ENCODE results near the gene TMEM270.
"Not testable (repeated sequence)": the region's sequence is repeated elsewhere in the genome, so short reads cannot be mapped to it uniquely, and the experiment has no call there.

Gene TMEM270

DNA sequence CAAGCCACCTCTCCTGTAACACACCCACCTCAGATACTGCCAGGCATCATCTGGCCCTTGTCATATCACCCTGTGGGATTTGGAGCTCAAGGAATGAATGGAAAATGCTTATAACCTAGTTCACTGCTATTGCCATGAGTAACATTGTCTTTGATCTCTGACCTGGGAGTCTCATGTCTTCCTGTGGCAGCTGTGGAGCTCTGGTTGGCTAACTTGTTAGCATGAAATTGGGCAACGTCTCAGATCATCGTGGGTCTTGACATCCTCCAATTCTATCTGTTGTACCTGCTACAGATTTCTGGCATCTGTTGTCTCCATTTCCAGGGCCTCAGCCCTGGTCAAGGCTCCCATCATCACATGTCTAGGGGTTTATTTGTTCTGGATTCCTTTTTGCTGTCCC lies 2.2 kb upstream of the TMEM270 start:
- DNase-seq (ENCODE audit: low spot score), result no peak

DNA sequence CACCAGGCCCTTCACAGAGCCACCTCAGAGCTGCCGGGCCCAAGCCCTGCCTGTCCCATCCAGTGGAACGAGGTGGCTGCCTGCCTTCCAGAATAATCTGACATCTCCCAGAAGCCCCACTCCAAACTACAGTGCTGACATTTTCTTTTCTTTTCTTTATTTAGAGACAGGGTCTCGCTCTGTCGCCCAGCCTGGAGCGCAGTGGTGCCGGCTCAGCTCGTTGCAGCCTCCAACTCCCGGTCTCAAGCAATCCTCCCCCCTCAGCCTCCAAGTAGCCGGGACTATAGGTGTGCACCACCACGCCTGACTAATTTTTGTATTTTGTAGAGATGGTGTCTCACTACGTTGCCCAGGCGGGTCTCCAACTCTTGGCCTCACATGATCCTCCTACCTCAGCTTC lies 346 bp downstream of the TMEM270 start:
- DNase-seq (ENCODE audit: low spot score), result no peak

DNA sequence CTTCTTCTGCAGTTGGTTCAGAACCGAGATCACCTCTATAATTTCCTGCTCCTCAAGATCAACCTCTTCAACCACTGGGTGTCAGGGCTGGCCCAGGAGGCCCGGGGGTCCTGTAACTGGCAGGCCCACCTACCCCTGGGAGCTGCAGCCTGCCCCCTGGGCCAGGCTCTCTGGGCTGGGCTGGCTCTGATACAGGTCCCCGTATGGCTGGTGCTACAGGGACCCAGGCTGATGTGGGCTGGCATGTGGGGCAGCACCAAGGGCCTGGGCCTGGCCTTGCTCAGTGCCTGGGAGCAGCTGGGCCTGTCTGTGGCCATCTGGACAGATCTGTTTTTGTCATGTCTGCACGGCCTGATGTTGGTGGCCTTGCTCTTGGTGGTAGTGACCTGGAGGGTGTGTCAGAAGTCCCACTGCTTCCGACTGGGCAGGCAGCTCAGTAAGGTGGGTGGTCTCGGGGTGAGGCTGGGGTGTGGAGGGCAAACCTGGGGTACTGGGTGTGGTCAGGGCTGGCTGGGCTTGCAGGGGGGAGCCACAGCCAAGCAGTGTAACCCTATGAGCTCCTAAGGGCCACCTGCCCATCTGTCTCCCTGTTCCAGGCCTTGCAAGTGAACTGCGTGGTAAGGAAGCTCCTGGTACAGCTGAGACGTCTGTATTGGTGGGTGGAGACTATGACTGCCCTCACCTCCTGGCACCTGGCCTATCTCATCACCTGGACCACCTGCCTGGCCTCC lies 4.2 kb downstream of the TMEM270 start:
- no peak for DNase-seq (ENCODE audit: low spot score)

DNA sequence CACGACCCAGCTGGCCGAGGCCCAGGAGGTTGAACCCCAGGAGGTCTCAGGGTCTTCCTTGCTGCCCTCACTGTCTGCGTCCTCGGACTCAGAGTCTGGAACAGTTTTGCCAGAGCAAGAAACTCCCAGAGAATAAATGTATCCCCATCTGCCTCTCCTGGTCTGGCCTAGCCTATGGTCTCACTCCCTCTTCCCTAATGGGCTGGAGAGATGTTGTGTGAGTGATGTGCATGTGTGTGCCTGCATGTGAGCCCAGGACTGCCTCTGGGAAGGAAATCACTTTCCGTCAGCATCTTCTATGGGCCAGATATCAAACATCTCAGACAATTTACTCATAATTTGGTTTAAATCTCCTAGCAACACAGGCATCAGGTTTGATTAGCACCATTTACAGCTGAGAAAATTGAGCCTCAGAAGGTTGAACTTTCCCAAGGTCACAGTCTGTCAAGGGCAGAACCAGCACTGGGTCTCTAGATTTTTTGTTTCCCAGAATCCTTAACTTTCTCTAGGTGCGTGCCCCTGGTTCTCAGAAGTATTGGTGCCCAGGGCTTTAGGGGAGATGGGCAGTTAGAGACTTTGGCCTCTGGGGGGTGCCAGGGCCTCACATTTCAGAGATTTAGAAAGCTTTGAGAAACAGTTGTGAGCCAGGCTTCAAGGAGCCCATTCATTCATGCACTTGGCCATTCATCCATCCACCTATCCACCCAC lies 4.9 kb downstream of the TMEM270 start:
- DNase-seq (ENCODE audit: low spot score), result no peak

DNA sequence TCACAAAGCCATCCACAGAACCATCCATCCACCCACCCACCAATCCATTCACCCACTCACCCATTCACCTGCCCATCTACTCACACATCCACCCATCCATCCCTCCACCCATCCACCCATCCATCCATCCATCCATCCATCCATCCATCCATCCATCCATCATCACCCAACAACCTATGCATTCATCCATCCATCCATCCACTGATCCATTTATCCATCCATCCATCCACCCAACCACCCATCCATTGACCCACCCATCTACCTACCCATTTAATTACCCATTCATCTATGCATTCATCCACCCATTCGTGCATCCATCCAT lies 5.4 kb downstream of the TMEM270 start:
- DNase-seq (ENCODE audit: low spot score), result no peak

DNA sequence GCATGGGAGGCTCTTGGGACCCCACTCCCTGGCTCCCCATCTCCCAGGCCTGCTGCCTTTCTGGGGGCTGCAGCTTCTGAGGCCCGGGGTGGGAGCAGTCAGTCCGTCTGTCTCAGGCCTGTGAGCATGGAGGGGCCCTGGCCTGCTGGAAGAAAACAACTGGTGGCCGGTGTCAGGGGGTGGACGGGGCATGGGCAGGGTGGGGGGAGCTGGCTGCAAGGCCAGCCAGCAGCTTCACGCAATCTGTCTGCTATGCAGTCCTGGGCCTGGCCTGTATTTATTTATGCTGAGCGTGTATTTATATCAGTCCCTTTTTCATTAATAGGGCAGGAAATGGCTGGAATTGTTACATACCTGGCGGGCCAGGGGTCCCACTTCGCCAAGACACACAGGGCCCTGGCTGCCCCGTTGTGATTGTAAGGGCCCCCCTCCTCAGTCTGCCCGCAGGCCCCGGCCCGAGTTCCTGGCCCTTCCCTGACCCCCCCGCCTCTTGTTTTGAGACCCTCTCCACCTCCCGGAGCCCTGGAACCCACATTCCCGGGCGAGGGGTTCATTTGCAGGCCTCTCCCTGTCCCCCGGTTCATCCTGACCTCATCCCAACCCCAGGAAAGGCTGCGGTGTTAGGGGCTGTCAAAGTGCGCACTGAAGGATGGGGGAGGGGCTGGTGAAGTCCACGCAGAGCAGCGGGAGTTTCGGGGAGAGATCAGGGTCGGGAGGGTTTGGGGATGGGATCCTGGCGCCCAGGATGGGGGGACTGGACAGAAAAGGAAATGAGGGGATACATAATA lies 8.2 kb downstream of the TMEM270 start:
- no peak for DNase-seq (ENCODE audit: low spot score)

DNA sequence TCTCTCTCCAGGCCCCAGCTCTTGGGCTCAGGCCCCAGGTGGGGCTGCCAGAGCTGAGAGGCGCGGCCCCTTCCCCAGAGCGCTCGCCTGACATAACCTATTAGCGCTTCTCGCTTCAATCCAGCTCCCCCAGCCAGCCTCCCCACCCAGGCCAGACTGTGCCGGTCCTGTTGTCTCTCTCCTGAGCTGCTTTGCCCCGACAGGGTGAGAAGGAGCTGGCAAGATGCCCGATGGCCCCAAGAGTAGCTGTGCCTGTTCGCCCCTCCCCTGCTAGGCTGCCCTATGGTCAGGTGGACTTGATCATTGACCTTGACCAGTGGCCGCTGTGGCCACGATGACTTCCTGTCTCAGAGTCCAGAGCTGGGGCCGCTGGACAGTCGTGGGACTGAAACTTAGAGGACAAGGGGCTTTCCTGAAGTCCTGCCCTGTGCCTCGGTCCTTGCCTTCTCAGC lies 9.1 kb downstream of the TMEM270 start:
- no peak for DNase-seq (ENCODE audit: low spot score)

DNA sequence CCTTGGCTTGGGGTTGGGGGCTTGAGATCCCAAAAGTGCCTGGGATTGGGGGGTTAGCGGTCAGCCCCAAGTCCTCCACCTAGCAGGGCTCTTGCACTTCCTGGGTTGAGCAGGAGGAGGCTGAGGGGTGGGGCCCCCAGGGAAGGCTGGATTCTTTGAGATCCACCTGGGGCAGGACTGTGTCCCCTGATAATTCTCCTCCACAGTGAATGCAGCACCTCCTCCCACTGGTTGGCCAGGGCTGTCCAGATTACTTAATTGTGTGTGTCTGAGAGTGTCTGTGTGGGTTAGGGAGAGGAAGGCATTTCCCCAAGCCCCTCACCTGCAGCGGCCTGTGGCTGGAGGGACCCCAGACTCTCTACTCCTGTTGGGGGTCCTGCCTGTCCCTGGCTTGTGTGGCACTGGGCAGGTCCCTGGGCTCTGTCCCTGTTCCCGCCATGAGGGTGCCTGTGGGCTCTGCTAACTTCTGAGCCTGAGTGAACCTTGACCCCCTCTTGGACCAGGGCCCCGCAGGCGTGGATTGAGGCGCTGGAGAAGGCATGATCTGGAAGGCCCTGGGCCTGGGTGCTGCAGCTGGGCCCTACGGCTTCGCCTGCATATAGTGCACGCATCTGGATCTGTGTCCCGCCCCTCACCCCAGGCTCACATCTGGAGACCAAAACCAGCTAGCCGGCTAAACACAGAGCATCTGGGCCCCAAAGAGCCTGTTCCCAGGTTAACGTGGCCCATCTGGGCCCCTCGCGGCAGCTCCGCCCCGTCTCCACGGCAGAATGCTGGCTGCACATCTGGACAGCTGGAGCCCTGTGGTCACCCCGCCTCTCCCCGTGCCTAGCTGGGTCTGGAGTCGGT lies 10.4 kb downstream of the TMEM270 start:
- DNase-seq (ENCODE audit: low spot score), result no peak

DNA sequence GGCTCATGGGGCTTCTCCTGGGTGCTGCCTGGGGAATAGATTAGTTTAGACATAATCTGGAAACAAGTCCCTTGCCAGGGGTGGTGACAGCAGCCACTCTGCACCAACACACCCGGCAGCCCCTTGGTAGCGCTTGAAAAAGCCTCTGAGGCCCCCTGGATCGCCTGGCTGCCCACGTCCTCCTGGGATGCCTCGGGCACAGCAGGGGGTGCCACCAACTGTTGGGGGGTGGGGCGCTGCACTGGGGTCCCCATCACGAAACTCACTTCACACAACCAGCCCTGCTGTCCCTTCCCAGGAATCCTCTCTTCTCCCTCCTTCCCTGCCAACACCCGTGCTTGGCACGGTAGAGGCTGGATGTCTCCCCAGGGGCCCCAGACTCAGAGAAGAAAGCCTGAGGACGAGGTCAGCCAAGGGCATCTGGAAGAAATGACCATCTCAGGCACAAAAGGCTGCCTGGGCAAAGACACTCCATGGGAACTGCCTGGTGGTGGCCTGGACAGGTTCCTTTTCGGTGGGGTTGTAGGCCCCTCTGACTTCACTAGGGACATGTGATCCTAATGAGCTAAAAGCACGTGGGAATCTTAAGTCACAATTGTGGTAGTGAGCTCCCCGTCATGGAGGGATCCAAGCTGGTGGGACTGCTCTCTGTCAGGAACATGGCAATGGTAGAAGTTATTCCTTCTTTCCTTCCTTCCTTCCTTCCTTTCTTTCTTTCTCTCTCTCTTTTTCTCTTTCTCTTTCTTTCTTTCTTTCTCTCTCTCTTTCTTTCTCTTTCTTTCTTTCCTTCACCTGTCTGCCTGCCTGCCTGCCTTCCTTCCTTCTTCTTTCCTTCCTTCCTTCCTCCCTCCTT lies 11.3 kb downstream of the TMEM270 start:
- DNase-seq (ENCODE audit: low spot score), result no peak

DNA sequence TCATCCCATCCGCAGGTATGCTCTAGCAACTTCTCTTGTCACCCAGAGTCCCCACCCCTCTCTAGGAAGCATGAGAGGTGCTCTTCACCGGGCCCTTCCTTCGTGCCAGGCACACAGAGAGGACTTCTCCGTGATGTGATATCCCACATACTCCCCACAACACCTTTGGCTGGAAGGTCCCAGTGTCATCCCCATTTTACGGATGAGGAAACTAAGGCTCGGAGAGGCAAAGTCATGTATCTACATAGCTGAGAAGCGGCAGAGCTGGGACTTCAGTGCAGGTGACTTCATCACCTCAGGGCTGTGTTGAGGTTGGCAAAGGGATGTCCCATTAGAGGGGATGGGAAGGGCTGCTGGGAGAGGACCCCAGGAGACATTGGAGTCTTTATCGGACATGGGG lies 15.4 kb downstream of the TMEM270 start:
- no peak for DNase-seq (ENCODE audit: low spot score)

DNA sequence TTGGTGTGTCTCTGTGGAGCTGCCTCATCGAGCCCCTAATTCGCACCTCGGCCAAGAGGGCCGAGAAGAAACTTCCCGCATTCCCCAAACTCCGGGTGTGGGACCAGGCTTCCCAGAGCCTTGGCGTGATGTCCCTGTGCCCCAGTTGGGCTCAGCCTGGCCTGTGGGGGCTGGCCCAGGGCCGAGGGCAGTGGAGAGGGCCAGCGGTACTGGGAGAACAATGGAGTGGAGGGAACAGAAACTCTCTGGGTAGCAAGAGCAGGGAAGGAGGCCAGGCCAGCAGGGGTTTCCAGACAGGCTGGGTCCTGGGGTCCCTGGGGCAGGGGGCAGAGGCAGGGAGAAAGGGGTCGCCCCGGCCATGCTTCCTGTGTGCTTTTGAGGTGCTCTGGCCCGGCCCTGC lies 16.0 kb downstream of the TMEM270 start:
- no peak for DNase-seq (ENCODE audit: low spot score)

DNA sequence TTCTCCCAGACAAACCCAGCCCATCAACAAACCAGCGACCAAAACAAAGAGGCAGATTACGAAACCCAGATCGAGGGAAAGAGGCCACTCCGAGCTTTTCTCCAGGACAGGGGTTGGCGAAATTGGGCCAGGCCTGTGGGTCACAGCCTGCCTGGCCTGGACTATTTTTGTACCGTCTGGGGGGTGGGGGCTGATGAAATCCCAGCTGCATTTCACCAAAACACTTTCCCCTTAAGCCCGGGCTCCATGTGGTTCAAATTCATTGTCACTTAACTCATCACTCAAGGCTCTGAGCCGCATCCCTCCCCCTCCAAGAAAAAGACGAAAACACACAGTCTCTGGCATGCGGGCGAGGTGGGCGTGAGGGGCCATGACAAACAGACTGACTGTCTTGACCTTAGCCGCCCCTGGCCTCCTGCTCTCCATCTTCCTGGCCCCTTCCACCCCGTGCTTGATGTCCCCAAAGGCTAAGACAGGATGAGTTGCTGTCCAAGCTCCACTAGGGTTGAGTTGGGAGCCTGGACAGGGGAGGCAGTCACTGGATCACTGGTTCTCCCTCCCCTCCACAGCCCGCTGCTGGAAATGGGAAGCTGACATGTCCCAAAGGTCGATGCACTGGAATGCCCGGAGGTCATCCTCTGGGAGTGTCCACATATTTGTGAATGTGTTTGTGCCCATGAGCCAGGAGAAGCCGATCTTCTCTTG lies 19.2 kb downstream of the TMEM270 start:
- no peak for DNase-seq (ENCODE audit: low spot score)

DNA sequence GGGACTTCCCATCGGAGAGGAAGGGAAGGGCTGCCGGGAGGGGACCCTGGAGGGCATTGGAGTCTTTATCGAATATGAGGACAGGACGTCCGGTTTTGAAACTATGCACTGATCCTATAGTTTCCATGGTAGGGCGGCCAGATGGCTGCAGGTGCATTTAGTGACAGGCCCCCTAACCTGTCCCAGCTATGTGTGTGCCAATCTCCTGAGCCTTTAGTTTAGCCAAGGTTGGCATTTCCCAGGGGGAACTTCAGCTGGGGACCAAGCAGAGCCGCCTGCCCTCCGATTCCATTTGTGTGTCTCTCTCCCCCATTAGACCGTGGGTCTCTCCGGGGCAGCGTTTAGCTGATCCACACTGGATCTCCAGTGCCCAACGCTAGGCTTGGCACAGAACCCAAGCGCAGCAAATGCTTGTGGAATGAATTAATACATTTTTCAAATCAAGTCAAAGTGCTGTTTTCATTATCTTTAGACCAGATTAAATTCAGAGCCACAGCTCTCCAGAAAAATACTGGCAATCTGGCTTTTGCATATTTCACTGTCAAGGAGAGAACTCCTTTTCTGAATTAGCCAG lies 19.9 kb downstream of the TMEM270 start:
- no peak for DNase-seq (ENCODE audit: low spot score)

DNA sequence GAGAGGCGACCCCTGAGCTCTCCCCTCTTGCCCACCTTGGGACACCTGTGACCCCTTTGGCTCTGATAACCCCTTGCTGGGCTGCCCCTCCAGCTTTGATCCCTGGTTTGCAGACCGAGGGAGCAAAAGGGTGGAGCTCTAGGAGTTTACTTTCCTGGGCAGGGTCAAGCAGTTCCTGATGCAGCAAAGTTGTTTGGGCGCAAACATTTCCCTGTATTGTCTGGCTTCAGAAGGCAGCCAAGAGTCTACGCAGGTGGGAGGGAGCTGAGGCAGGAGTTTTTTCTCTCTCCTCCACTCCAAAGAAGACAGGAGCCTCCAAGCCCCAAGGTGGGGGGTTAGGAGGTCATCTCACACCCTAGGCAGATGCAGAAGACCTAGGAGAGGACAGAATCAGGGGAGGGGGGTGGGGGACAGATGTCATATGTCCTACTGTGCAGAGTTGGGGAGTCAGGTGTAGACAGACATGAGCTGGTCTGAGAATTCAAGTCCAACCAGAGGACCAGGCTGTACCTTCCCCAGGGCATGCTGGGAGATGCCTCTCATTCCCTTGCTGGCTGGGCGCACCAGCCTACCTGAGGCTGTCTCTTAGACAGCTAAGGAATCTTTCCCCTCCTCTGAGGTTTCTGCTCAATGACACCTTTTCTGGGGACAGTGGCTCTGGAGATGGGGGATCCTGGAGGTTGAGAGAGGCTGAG lies 20.5 kb downstream of the TMEM270 start:
- DNase-seq (ENCODE audit: low spot score), result no peak

DNA sequence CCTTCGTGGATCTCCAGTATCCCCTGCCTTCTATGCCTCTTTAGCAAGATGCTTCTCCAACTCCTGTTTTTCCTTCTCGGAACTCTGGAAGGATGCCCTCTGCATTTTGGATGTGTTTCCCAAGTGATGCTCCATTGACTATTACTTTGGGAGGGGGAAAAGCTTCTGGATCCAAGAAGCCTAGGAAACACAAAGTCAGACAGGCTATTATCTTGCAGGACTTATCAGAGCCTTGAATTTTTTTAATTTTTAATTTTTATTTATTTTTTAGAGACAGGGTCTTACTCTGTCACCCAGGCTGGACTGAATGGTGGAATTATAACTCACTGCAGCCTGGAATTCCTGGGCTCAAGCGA lies 21.1 kb downstream of the TMEM270 start:
- no peak for DNase-seq (ENCODE audit: low spot score)

DNA sequence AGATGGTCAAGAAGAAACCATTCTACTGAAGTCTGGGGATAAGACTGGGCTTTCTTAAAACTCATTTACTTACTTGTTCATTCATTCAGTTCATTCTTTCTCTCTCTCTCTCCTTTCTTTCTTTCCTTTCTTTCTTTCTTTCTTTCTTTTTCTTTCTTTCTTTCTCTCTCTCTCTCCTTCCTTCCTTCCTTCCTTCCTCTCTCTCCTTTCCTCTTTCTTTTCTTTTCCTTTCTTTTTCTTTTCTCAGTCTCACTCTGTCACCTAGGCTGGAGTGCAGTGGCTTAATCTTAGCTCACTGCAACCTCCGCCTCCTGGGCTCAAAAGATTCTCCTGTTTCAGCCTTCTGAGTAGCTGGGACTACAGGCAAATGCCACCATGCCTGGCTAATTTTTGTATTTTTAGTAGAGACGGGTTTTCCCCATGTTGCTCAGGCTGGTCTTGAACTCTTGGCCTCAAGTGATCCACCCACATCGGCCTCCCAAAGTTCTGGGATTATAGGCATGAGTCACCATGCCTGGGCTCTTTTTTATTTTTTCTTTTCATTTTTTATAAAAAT lies 24.0 kb downstream of the TMEM270 start:
- not testable (repeated sequence) for DNase-seq (ENCODE audit: low spot score)

DNA sequence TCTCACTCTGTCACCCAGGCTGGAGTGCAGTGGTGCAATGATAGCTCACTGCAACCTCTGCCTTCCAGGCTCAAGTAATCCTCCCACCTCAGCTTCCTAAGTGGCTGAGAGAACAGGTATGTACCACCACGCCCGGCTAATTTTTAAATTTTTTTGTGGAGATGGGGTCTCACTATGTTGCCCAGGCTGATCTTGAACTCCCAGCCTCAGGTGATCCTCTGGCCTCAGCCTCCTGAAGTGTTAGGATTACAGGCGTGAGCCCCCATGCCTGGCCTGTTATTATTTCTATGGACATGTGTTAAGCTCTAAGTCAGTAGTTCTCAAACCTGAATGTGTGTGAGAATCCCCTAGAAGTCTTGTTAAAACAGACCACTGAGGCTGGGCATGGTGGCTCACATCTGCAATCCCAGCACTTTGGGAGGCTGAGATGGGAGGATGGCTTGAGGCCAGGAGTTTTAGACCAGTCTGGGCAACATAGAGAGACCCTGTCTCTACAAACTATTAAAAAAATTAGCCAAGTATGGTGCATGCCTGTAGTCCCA lies 24.5 kb downstream of the TMEM270 start:
- no peak for DNase-seq (ENCODE audit: low spot score)

DNA sequence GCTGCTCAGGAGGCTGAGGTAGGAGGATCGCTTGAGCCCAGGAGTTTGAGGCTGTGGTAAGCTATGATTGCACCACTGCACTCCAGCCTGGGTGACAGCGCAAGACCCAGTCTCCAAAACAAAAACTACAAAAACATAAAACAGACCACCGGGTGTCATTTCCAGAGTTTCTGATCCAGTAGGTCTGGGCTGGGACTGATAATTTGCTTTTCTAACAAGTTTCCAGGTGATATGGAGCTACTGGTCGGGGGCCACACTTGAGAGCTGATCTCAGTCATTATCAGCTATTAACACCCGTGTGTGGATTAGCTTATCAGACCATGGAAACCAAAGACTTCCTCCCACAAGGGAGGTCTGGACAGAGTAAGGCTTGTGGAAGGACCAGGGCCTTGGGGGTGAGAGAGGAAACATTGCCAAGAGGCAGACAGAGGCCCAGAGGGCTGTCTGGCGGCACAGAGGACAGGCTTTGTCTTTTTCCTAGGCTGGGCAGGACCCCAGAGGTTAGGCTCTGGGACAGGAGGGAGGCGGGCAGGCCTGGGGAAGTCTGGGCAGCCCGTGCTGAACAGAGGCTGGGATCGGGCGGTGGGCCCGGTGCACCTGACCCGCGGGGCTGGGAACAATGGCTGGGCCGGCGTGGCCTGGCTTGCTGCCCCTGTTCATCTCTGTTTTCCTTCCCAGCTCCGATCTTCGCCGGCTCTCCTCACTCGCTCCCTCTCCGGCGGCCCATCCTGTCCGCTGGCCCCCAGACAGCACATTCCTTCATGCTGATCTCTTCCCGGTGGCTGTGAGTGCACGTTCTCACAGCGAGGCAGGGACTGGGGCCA lies 25.2 kb downstream of the TMEM270 start:
- DNase-seq (ENCODE audit: low spot score), result no peak
